Activated B cell treated with CpG ODN at 0.5 μM for 24 hours (primary cell): ENCODE measurements around the gene CLEC1A. TPM values are rescaled to one million over a fixed set of nuclear protein-coding genes. Genes with fewer than 3 reads are reported as not detected.

Source experiments
- ATAC-seq: fragments of 200-7000 bp; cut with Tn5 transposase; one replicate; pipeline ENCODE4 v1.10.0; 2021; ENCODE audit warnings: low read depth, mild to moderate bottlenecking, moderate library complexity
- CTCF ChIA-PET: fragments of 350-600 bp; sonication (Branson Sonifier 250); formaldehyde crosslinking; loops from one replicate; lab custom pipeline; 2021; ENCODE audit warnings: antibody characterized with exemption; lab: Charles Lee
- POLR2A ChIA-PET: fragments of 350-600 bp; sonication (Branson Sonifier 250); formaldehyde crosslinking; loops from one replicate; lab custom pipeline; 2021; ENCODE audit warnings: antibody characterized with exemption; lab: Charles Lee
- DNase-seq: peaks from one replicate; pipeline ENCODE4 v3.0.0; 2022
- H3K27ac Mint-ChIP-seq: one replicate; pipeline ENCODE4 v1.8.0; 2020; ENCODE audit warnings: mixed read lengths
- H3K27me3 Mint-ChIP-seq: one replicate; pipeline ENCODE4 v1.8.0; 2021; ENCODE audit warnings: mixed read lengths
- H3K36me3 Mint-ChIP-seq: one replicate; pipeline ENCODE4 v1.8.0; 2021; ENCODE audit warnings: low read depth, mixed read lengths
- H3K4me1 Mint-ChIP-seq: one replicate; pipeline ENCODE4 v1.8.0; 2021; ENCODE audit warnings: mixed read lengths
- H3K4me3 Mint-ChIP-seq: one replicate; pipeline ENCODE4 v1.8.0; 2020; ENCODE audit warnings: mild to moderate bottlenecking, mixed read lengths
- H3K9me3 Mint-ChIP-seq: one replicate; pipeline ENCODE4 v1.8.0; 2020; ENCODE audit warnings: mixed read lengths
- CTCF ChIP-seq: fragments of 200-600 bp; IDR thresholded peaks from one replicate; pipeline ENCODE4 v1.8.0; 2022; ENCODE audit warnings: antibody characterized with exemption, mild to moderate bottlenecking
- intact Hi-C: fragments of 100-400 bp; cut with micrococcal nuclease; formaldehyde crosslinking; loops from one replicate; pipeline ENCODE4 v1.15.1; 2024
- total RNA-seq: library from RNA; stranded (reverse); gene quantifications from 2 replicates; pipeline ENCODE4 v1.2.3, GENCODE V29; 2022

CLEC1A gene
- total RNA-seq, 1 donor from 2014 or later: not detected

GRCh38 chr12:10033783-10034545, 64.8 kb downstream of the CLEC1A start:
- ChIA-PET POLR2A (no interaction called here), CTCF (interaction anchor here (1.0 kb wide), 1 partner anchor 106 kb away, joined by 6 read pairs; no protein-coding TSS in a partner anchor)
- no peak overlapping the region for H3K27ac Mint-ChIP-seq

GRCh38 chr12:10031771-10032175, 67.0 kb downstream of the CLEC1A start:
- Mint-ChIP-seq H3K36me3 (no peaks in the 10 kb centered on the region), H3K4me1 (no peaks in the 10 kb centered on the region), H3K27me3 (peaks cover 7% of the 10 kb centered on the region), H3K9me3 (no peaks in the 10 kb centered on the region), H3K4me3 (no peak overlapping the region), H3K27ac (no peak overlapping the region)
- CTCF ChIA-PET: no interaction called here
- intact Hi-C loops: no loop called here
- no peak for TF ChIP-seq CTCF
- POLR2A ChIA-PET: no interaction called here
- ATAC-seq (no peak), DNase-seq (no peak)

More at GRCh38 chr12:10033783-10034545, 64.8 kb downstream of the CLEC1A start:
- H3K27me3 Mint-ChIP-seq: peaks cover 4% of the 10 kb centered on the region
- no peaks in the 10 kb centered on the region for H3K9me3 Mint-ChIP-seq
- intact Hi-C loops: loop anchor here (1.0 kb wide), 1 partner anchor 106 kb away; no protein-coding TSS in a partner anchor
- H3K4me3 Mint-ChIP-seq: no peak overlapping the region
- H3K4me1 Mint-ChIP-seq: no peaks in the 10 kb centered on the region
- no peaks in the 10 kb centered on the region for H3K36me3 Mint-ChIP-seq
- no peak for TF ChIP-seq CTCF
- DNase-seq (no peak), ATAC-seq (no peak)

GRCh38 chr12:10031321-10031720, 67.5 kb downstream of the CLEC1A start:
- Mint-ChIP-seq H3K27ac (no peak overlapping the region), H3K27me3 (peaks cover 9% of the 10 kb centered on the region), H3K4me3 (no peak overlapping the region), H3K36me3 (no peaks in the 10 kb centered on the region), H3K9me3 (no peaks in the 10 kb centered on the region), H3K4me1 (no peaks in the 10 kb centered on the region)
- DNase-seq: no peak
- intact Hi-C loops: no loop called here
- TF ChIP-seq CTCF: no peak
- ChIA-PET CTCF (no interaction called here), POLR2A (no interaction called here)
- ATAC-seq: no peak

GRCh38 chr12:10030446-10030845, 68.3 kb downstream of the CLEC1A start, which contains the start of gene CLEC9A:
TSS of gene CLEC9A (plus strand) at chr12:10030682. CDS start at chr12:10052688, 22,006 bp downstream.
- H3K4me3 Mint-ChIP-seq: no peak within 1 kb of the TSS
- ATAC-seq (no peak), DNase-seq (no peak)
- CTCF ChIA-PET: no interaction called here
- intact Hi-C loops: no loop called here
- no peak within 1 kb of the TSS for H3K27ac Mint-ChIP-seq
- H3K27me3 Mint-ChIP-seq: peaks cover 9% of the 10 kb centered on the region
- H3K36me3 Mint-ChIP-seq: no peaks in the 10 kb centered on the region
- POLR2A ChIA-PET: no interaction called here
- TF ChIP-seq CTCF: no peak
- H3K4me1 Mint-ChIP-seq: no peaks in the 10 kb centered on the region
- H3K9me3 Mint-ChIP-seq: no peaks in the 10 kb centered on the region

GRCh38 chr12:10027721-10028120, 71.1 kb downstream of the CLEC1A start:
- TF ChIP-seq CTCF: no peak
- ChIA-PET POLR2A (no interaction called here), CTCF (no interaction called here)
- Mint-ChIP-seq H3K36me3 (no peaks in the 10 kb centered on the region), H3K4me3 (no peak overlapping the region), H3K4me1 (no peaks in the 10 kb centered on the region), H3K9me3 (no peaks in the 10 kb centered on the region), H3K27me3 (peaks cover 17% of the 10 kb centered on the region), H3K27ac (no peak overlapping the region)
- DNase-seq: no peak
- ATAC-seq: no peak
- intact Hi-C loops: no loop called here
